ENCODE data around the gene NUAK1.

- TF ChIP-seq POLR2A (IDR thresholded peaks at IDR 0.05) (no peak), CTCF (IDR thresholded peaks at IDR 0.05) (no peak), POLR2AphosphoS5 (IDR thresholded peaks at IDR 0.05) (no peak)
Measured at GRCh38 chr12:106137530-106138356, 1.0 kb downstream of the NUAK1 start.
